HG03097 (cell line): ENCODE results near the gene ALLC.

Source experiments
- ATAC-seq: cut with Tn5 transposase; IDR thresholded peaks from one replicate; pipeline ENCODE4 v1.9.1; 2021; ENCODE audit not compliant: unreplicated experiment, low FRiP score

ALLC gene

GRCh38 chr2:3742743-3743508 is 84.9 kb downstream of the ALLC start:
- no peak for ATAC-seq

GRCh38 chr2:3743951-3744555 is 86.1 kb downstream of the ALLC start:
- ATAC-seq: no peak

GRCh38 chr2:3745920-3746319 is 87.9 kb downstream of the ALLC start:
- no peak for ATAC-seq

GRCh38 chr2:3747032-3747654 is 89.1 kb downstream of the ALLC start:
- no peak for ATAC-seq

- no peak for ATAC-seq
Measured at GRCh38 chr2:3747826-3748225, 89.8 kb downstream of the ALLC start.

GRCh38 chr2:3749201-3749600 is 91.2 kb downstream of the ALLC start:
- ATAC-seq: no peak

- ATAC-seq: no peak
Measured at GRCh38 chr2:3751251-3751650, 93.3 kb downstream of the ALLC start.

GRCh38 chr2:3751806-3752205 is 93.8 kb downstream of the ALLC start:
- ATAC-seq: no peak
